Mononuclear cell (primary cell): ENCODE measurements around the gene TRIO. TPM values are rescaled to one million over a fixed set of nuclear protein-coding genes. Genes with fewer than 3 reads are reported as not detected.

Experiments
- H3K27me3 ChIP-seq: 2 replicates; pipeline ENCODE4 v1.6.0; 2011; ENCODE audit warnings: low read length, control low read depth; ENCODE audit not compliant: insufficient read depth
- H3K4me1 ChIP-seq: 2 replicates; pipeline ENCODE4 v1.5.1; 2011; ENCODE audit warnings: mild to moderate bottlenecking, low read length, control low read depth; ENCODE audit not compliant: insufficient read depth
- H3K4me3 ChIP-seq: 2 replicates; pipeline ENCODE4 v1.5.1; 2011; ENCODE audit warnings: mild to moderate bottlenecking, low read length, moderate library complexity
- H3K9me3 ChIP-seq: 2 replicates; pipeline ENCODE4 v1.5.1; 2011; ENCODE audit warnings: low read depth, mild to moderate bottlenecking, control low read depth, low read length
- total RNA-seq: library from RNA; depleted of rRNA; stranded (reverse); fragments of >200 nt; gene quantifications from one replicate; pipeline ENCODE4 v1.2.3, GENCODE V29; 2012

Gene TRIO
- total RNA-seq, 1 donor = 48.9 TPM

- Histone ChIP-seq H3K4me3 (no peak overlapping the region), H3K4me1 (peaks cover 28% of the 10 kb centered on the region), H3K27me3 (no peaks in the 10 kb centered on the region), H3K9me3 (no peaks in the 10 kb centered on the region)
Observed at GRCh38 chr5:14465776-14466175, 322.6 kb downstream of the TRIO start.

- Histone ChIP-seq H3K4me3 (no peak overlapping the region), H3K4me1 (peaks cover 28% of the 10 kb centered on the region), H3K9me3 (no peaks in the 10 kb centered on the region), H3K27me3 (no peaks in the 10 kb centered on the region)
Observed at GRCh38 chr5:14467251-14467650, 324.1 kb downstream of the TRIO start.

- Histone ChIP-seq H3K27me3 (no peaks in the 10 kb centered on the region), H3K9me3 (no peaks in the 10 kb centered on the region), H3K4me1 (peaks cover 23% of the 10 kb centered on the region), H3K4me3 (no peak overlapping the region)
Observed at GRCh38 chr5:14467886-14468285, 324.7 kb downstream of the TRIO start.

GRCh38 chr5:14469551-14470377, 326.6 kb downstream of the TRIO start:
- no peak overlapping the region for H3K4me3 ChIP-seq
- H3K27me3 ChIP-seq = no peaks in the 10 kb centered on the region
- H3K4me1 ChIP-seq = peaks cover 4% of the 10 kb centered on the region
- no peaks in the 10 kb centered on the region for H3K9me3 ChIP-seq

- no peaks in the 10 kb centered on the region for H3K27me3 ChIP-seq
Observed at GRCh38 chr5:14471507-14471906, 328.4 kb downstream of the TRIO start.

GRCh38 chr5:14472986-14473567, 329.9 kb downstream of the TRIO start:
- Histone ChIP-seq H3K4me3 (no peak overlapping the region), H3K27me3 (no peaks in the 10 kb centered on the region), H3K4me1 (no peaks in the 10 kb centered on the region), H3K9me3 (no peaks in the 10 kb centered on the region)

More at GRCh38 chr5:14471507-14471906, 328.4 kb downstream of the TRIO start:
- Histone ChIP-seq H3K4me1 (no peaks in the 10 kb centered on the region), H3K4me3 (no peak overlapping the region), H3K9me3 (no peaks in the 10 kb centered on the region)

- H3K27me3 ChIP-seq = no peaks in the 10 kb centered on the region
- no peaks in the 10 kb centered on the region for H3K4me1 ChIP-seq
- no peaks in the 10 kb centered on the region for H3K9me3 ChIP-seq
- no peak overlapping the region for H3K4me3 ChIP-seq
Observed at GRCh38 chr5:14475045-14475444, 331.9 kb downstream of the TRIO start.

- Histone ChIP-seq H3K4me1 (no peaks in the 10 kb centered on the region), H3K27me3 (no peaks in the 10 kb centered on the region), H3K9me3 (no peaks in the 10 kb centered on the region)
Observed at GRCh38 chr5:14476786-14477435, 333.8 kb downstream of the TRIO start.

GRCh38 chr5:14479143-14479696, 336.1 kb downstream of the TRIO start:
- Histone ChIP-seq H3K27me3 (no peaks in the 10 kb centered on the region), H3K9me3 (no peaks in the 10 kb centered on the region), H3K4me1 (no peaks in the 10 kb centered on the region), H3K4me3 (no peak overlapping the region)

More at GRCh38 chr5:14476786-14477435, 333.8 kb downstream of the TRIO start:
- H3K4me3 ChIP-seq = no peak overlapping the region

- no peaks in the 10 kb centered on the region for H3K4me1 ChIP-seq
- no peaks in the 10 kb centered on the region for H3K9me3 ChIP-seq
- no peak overlapping the region for H3K4me3 ChIP-seq
- H3K27me3 ChIP-seq = no peaks in the 10 kb centered on the region
Observed at GRCh38 chr5:14481349-14481748, 338.2 kb downstream of the TRIO start.

GRCh38 chr5:14482085-14482484, 338.9 kb downstream of the TRIO start:
- Histone ChIP-seq H3K27me3 (no peaks in the 10 kb centered on the region), H3K4me1 (no peaks in the 10 kb centered on the region), H3K9me3 (no peaks in the 10 kb centered on the region), H3K4me3 (no peak overlapping the region)

GRCh38 chr5:14483504-14484157, 340.5 kb downstream of the TRIO start:
- Histone ChIP-seq H3K4me1 (no peaks in the 10 kb centered on the region), H3K9me3 (no peaks in the 10 kb centered on the region), H3K4me3 (no peak overlapping the region), H3K27me3 (no peaks in the 10 kb centered on the region)

GRCh38 chr5:14486486-14486885, 343.3 kb downstream of the TRIO start:
- no peaks in the 10 kb centered on the region for H3K9me3 ChIP-seq
- no peaks in the 10 kb centered on the region for H3K27me3 ChIP-seq
- H3K4me1 ChIP-seq = peaks cover 23% of the 10 kb centered on the region
- no peak overlapping the region for H3K4me3 ChIP-seq

GRCh38 chr5:14486996-14487896, 344.1 kb downstream of the TRIO start:
- no peaks in the 10 kb centered on the region for H3K9me3 ChIP-seq
- no peak overlapping the region for H3K4me3 ChIP-seq

More at GRCh38 chr5:14486996-14487896, 344.1 kb downstream of the TRIO start:
- H3K4me1 ChIP-seq = peaks cover 31% of the 10 kb centered on the region
- no peaks in the 10 kb centered on the region for H3K27me3 ChIP-seq
